PC-3 (cell line): Measurements from ENCODE around the gene GDF7. TPM values are rescaled to one million over a fixed set of nuclear protein-coding genes. Genes with fewer than 3 reads are reported as not detected.

Source experiments
- ATAC-seq: fragments of 200-7000 bp; cut with Tn5 transposase; 2 replicates; pipeline ENCODE4 v1.9.1; 2020; ENCODE audit warnings: mild to moderate bottlenecking, moderate library complexity
- BruUV-seq: library from RNA; stranded (reverse); fragments of 400-500 nt; replicated peaks from 2 replicates; lab custom pipeline; 2021; lab: Mats Ljungman, UMichigan
- CTCF ChIA-PET: fragments of 300-600 bp; sonication (Branson Sonifier 250); formaldehyde crosslinking; loops from one replicate; lab custom pipeline; 2022; ENCODE audit warnings: antibody characterized with exemption; lab: Charles Lee
- POLR2A ChIA-PET: fragments of 300-600 bp; sonication (Branson Sonifier 250); formaldehyde crosslinking; loops from one replicate; lab custom pipeline; 2022; ENCODE audit warnings: antibody characterized with exemption; ENCODE audit not compliant: unreplicated experiment; lab: Charles Lee
- DNase-seq: peaks from one replicate; pipeline ENCODE4 v3.0.0-alpha.2; 2015
- H2AFZ ChIP-seq: fragments of 300-600 bp; sonication (generic); 2 replicates; pipeline ENCODE4 v1.6.0; 2016; ENCODE audit warnings: antibody characterized with exemption, low read length
- H3F3A ChIP-seq: fragments of 300-600 bp; sonication (generic); one replicate; pipeline ENCODE4 v1.6.0; 2017; ENCODE audit warnings: antibody characterized with exemption, low read length, control low read depth, mild to moderate bottlenecking; ENCODE audit not compliant: unreplicated experiment
- H3K27ac ChIP-seq: fragments of 300-600 bp; sonication (generic); 2 replicates; pipeline ENCODE4 v1.5.1; 2016; ENCODE audit warnings: mild to moderate bottlenecking, low read length
- H3K27me3 ChIP-seq: fragments of 300-600 bp; sonication (generic); 2 replicates; pipeline ENCODE4 v1.6.1; 2016; ENCODE audit warnings: low read length, mixed read lengths
- H3K36me3 ChIP-seq: fragments of 300-600 bp; sonication (generic); 2 replicates; pipeline ENCODE4 v1.6.1; 2016; ENCODE audit warnings: low read depth, mixed run types, low read length, mixed read lengths
- H3K4me1 ChIP-seq: fragments of 300-600 bp; sonication (generic); 2 replicates; pipeline ENCODE4 v1.5.1; 2016; ENCODE audit warnings: low read length; ENCODE audit not compliant: insufficient read depth
- H3K4me2 ChIP-seq: fragments of 300-600 bp; sonication (generic); 2 replicates; pipeline ENCODE4 v1.6.0; 2016; ENCODE audit warnings: low read length
- H3K4me3 ChIP-seq: fragments of 300-600 bp; sonication (generic); 2 replicates; pipeline ENCODE4 v1.5.1; 2016; ENCODE audit warnings: mild to moderate bottlenecking, low read length, mixed read lengths
- H3K79me2 ChIP-seq: fragments of 300-600 bp; sonication (generic); 2 replicates; pipeline ENCODE4 v1.6.1; 2017; ENCODE audit warnings: low read length, mixed read lengths
- H3K9ac ChIP-seq: fragments of 300-600 bp; sonication (generic); 2 replicates; pipeline ENCODE4 v1.6.0; 2016; ENCODE audit warnings: mild to moderate bottlenecking, low read length
- H3K9me2 ChIP-seq: fragments of 300-600 bp; sonication (generic); replicated peaks from 2 replicates; pipeline ENCODE4 v1.6.1; 2016; ENCODE audit warnings: mixed run types, low read length, mixed read lengths
- H3K9me3 ChIP-seq: fragments of 300-600 bp; sonication (generic); 2 replicates; pipeline ENCODE4 v1.6.1; 2016; ENCODE audit warnings: low read length, mixed read lengths
- H4K20me1 ChIP-seq: fragments of 300-600 bp; sonication (generic); 2 replicates; pipeline ENCODE4 v1.6.1; 2016; ENCODE audit warnings: low read length, mixed read lengths
- CTCF ChIP-seq: fragments of 300-600 bp; sonication (generic); conservative IDR thresholded peaks from 2 replicates; pipeline ENCODE4 v1.5.1; 2017; ENCODE audit warnings: antibody characterized with exemption, low read depth, mild to moderate bottlenecking, low read length
- EZH2 ChIP-seq: fragments of 300-600 bp; sonication (generic); IDR thresholded peaks from one replicate; pipeline ENCODE4 v1.6.1; 2017; ENCODE audit warnings: antibody characterized with exemption, mild to moderate bottlenecking, low read length; ENCODE audit not compliant: unreplicated experiment
- EZH2phosphoT487 ChIP-seq: fragments of 300-600 bp; sonication (generic); IDR thresholded peaks from 2 replicates; pipeline ENCODE4 v1.6.1; 2018; ENCODE audit warnings: mild to moderate bottlenecking, antibody characterized with exemption, low read length, borderline replicate concordance
- intact Hi-C: fragments of 100-400 bp; cut with micrococcal nuclease; formaldehyde crosslinking; loops from 2 replicates; pipeline ENCODE4 v1.9.0; 2023
- total RNA-seq: library from RNA; depleted of rRNA; stranded (reverse); fragments of >200 nt; gene quantifications from 2 replicates; pipeline ENCODE4 v1.2.3, GENCODE V29; 2014

The GDF7 gene
- total RNA-seq, 1 experiment from 2014 or later, result 0.04 TPM

- Histone ChIP-seq H3F3A (no peaks in the 10 kb centered on the region), H3K9me3 (no peaks in the 10 kb centered on the region), H3K4me3 (no peak overlapping the region), H3K36me3 (no peaks in the 10 kb centered on the region), H4K20me1 (no peaks in the 10 kb centered on the region), H3K79me2 (no peaks in the 10 kb centered on the region), H3K4me1 (peaks cover 9% of the 10 kb centered on the region), H3K27ac (no peak overlapping the region), H3K9ac (no peak overlapping the region), H3K9me2 (no peaks in the 10 kb centered on the region), H3K27me3 (no peaks in the 10 kb centered on the region), H2AFZ (no peak overlapping the region), H3K4me2 (no peak overlapping the region)
- ChIA-PET POLR2A (no interaction called here), CTCF (no interaction called here)
- no TSS peak for BruUV-seq
- TF ChIP-seq EZH2 (no peak), EZH2phosphoT487 (no peak), CTCF (no peak)
- intact Hi-C loops, result no loop called here
- DNase-seq (no peak), ATAC-seq (no peak)
Observed at GRCh38 chr2:20645761-20646160, 21.2 kb upstream of the GDF7 start.

DNA sequence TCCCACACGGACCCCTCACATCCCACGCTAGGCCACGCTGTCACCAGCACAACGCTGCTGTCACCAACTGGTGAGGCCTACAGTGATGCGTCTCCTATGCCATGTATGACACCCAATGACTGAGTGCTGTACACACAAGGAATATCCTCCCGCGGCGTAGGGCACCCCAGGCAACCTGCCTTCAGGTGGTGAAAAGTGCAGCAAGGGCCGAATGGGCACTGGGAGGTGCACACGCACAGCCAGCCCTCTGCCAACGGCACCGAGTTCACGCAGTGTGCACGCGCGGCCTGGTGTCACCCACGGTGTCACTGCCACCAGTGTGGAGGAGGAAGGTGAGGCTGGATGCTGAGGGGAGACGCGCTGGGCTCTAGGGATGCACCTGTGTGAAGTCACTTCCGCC, 20.5 kb upstream of the GDF7 start:
- no peak overlapping the region for H3K4me2 ChIP-seq
- BruUV-seq, result no TSS peak
- H3K36me3 ChIP-seq, result no peaks in the 10 kb centered on the region
- H3K9ac ChIP-seq, result no peak overlapping the region
- POLR2A ChIA-PET, result no interaction called here
- H3K27ac ChIP-seq, result no peak overlapping the region
- H4K20me1 ChIP-seq, result no peaks in the 10 kb centered on the region
- H3K27me3 ChIP-seq, result no peaks in the 10 kb centered on the region
- H3K4me3 ChIP-seq, result no peak overlapping the region
- no peak for TF ChIP-seq CTCF
- TF ChIP-seq EZH2phosphoT487, result no peak
- no peak for TF ChIP-seq EZH2
- H2AFZ ChIP-seq, result no peak overlapping the region
- no peaks in the 10 kb centered on the region for H3K79me2 ChIP-seq
- peaks cover 13% of the 10 kb centered on the region for H3K4me1 ChIP-seq
- CTCF ChIA-PET, result no interaction called here
- no peaks in the 10 kb centered on the region for H3K9me3 ChIP-seq
- H3F3A ChIP-seq, result no peaks in the 10 kb centered on the region
- no peak for DNase-seq
- intact Hi-C loops, result no loop called here
- no peaks in the 10 kb centered on the region for H3K9me2 ChIP-seq
- no peak for ATAC-seq

- intact Hi-C loops, result no loop called here
- BruUV-seq, result no TSS peak
- DNase-seq, result no peak
- no peak for ATAC-seq
- Histone ChIP-seq H3K79me2 (no peaks in the 10 kb centered on the region), H3F3A (no peaks in the 10 kb centered on the region), H3K9me2 (no peaks in the 10 kb centered on the region), H3K4me1 (peaks cover 15% of the 10 kb centered on the region), H3K27ac (no peak overlapping the region), H3K4me3 (no peak overlapping the region), H4K20me1 (no peaks in the 10 kb centered on the region), H3K9me3 (no peaks in the 10 kb centered on the region), H2AFZ (no peak overlapping the region), H3K4me2 (no peak overlapping the region), H3K9ac (no peak overlapping the region), H3K36me3 (no peaks in the 10 kb centered on the region), H3K27me3 (no peaks in the 10 kb centered on the region)
- CTCF ChIA-PET, result no interaction called here
- POLR2A ChIA-PET, result no interaction called here
- no peak for TF ChIP-seq CTCF
- TF ChIP-seq EZH2phosphoT487, result no peak
- TF ChIP-seq EZH2, result no peak
Observed at GRCh38 chr2:20647211-20647610, 19.7 kb upstream of the GDF7 start.
